SK-N-MC (cell line): ENCODE results near the gene SRPK3.

ENCODE experiments used
- EZH2 ChIP-seq: fragments of 200-600 bp; sonication (generic); IDR thresholded peaks from one replicate; pipeline ENCODE4 v1.6.1; 2017; ENCODE audit warnings: antibody characterized with exemption
- POLR2AphosphoS5 ChIP-seq: IDR thresholded peaks from 2 replicates; pipeline ENCODE4 v1.6.1; 2012; ENCODE audit warnings: mild to moderate bottlenecking, low read depth, low read length, borderline replicate concordance

DNA sequence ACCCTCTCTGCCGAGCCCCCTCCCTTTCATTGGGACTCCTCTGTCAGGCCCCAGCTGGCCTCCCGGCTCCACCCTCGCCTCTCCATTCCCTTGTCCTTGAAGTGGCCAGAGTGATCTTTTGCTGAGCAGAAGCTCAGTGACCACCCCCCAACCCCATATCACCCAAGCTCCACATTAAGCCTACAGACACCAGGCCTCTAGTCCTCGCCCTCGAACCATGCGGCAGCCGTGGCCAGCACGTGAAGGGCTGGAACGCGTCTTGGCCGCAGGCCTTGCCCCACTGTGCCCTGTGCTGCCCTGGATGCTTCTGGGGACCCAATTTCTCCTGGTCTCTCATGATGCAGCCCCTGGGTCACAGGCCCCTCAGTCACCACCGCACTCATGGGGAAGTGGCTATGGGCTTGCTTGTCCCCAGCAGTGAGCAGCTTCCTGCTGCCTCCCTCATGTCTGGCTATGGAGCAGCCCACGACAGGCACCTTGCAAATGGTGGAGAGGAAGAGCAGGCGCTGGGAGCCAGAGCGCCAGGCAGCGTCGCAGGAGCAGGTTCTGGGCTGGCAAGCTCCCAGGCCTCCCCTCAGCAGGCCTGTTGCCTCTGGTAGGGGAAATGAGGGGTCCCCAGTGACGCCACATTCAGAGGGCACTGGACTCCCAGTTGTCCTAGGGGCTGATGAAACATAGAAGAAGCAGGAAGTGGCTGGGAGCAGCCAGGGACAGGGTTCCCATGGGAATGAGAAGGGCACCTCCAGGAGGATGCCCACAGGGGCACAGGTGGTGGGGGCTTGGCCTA lies 757 bp upstream of the SRPK3 start:
- no peak for TF ChIP-seq POLR2AphosphoS5
- no peak for TF ChIP-seq EZH2
